Epithelial cell of proximal tubule (primary cell): Measurements from ENCODE around the gene MYO18B. TPM values are rescaled to one million over a fixed set of nuclear protein-coding genes. Genes with fewer than 3 reads are reported as not detected.

Source experiments
- DNase-seq: peaks from one replicate; pipeline ENCODE4 v3.0.0-alpha.2; 2011; ENCODE audit warnings: low read depth
- H3K4me3 ChIP-seq: 2 replicates; pipeline ENCODE4 v1.5.1; 2011; ENCODE audit warnings: low read depth, mild to moderate bottlenecking, low read length
- total RNA-seq: library from RNA; depleted of rRNA; stranded (reverse); fragments of >200 nt; gene quantifications from 2 replicates; pipeline ENCODE4 v1.2.3, GENCODE V29; 2015
- TF ChIP-seq, protein P1 (sequence below): conservative IDR thresholded peaks from 2 replicates; pipeline ENCODE4 v1.5.1; 2012; ENCODE audit warnings: low read depth, mild to moderate bottlenecking, low read length

Gene MYO18B
- total RNA-seq, 1 donor from 2014 or later = not detected

DNA sequence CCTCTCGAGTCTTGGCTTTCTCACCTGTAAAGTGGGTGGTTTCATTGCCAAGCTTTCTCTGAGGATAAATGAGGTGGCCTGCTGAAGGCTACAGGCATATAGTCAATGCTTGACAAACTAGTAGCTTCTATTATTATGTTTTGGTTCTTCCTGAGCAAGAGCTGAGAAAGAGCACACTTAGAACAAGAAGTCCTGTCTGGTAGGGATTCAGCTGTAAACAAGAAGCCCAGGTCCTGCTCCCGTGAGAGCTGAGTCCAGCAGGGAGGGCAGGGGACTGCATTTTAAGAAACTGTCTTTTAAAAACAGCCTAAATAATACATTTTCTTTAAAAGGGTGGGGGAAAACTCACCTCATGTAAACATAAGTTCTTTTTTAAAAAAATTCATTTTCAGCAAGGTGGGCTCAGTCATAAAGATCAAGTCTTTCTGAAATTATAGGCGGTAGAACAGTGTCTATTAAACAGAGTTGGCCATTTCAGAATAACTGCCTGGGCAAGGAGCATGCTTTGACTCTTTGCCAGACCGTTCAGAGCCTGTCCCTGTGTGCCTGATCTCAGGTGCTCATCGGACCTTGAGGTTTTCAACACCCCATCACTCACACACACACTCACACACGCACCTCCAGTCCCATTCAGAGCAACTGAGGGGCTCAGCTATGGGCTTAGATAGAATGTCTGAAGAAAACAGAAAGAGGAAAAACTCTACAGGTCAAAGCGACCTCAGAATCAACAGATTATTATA lies 29.2 kb upstream of the MYO18B start:
- no peak for DNase-seq
- TF ChIP-seq, protein P1, sequence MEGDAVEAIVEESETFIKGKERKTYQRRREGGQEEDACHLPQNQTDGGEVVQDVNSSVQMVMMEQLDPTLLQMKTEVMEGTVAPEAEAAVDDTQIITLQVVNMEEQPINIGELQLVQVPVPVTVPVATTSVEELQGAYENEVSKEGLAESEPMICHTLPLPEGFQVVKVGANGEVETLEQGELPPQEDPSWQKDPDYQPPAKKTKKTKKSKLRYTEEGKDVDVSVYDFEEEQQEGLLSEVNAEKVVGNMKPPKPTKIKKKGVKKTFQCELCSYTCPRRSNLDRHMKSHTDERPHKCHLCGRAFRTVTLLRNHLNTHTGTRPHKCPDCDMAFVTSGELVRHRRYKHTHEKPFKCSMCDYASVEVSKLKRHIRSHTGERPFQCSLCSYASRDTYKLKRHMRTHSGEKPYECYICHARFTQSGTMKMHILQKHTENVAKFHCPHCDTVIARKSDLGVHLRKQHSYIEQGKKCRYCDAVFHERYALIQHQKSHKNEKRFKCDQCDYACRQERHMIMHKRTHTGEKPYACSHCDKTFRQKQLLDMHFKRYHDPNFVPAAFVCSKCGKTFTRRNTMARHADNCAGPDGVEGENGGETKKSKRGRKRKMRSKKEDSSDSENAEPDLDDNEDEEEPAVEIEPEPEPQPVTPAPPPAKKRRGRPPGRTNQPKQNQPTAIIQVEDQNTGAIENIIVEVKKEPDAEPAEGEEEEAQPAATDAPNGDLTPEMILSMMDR = no peak
- H3K4me3 ChIP-seq = no peak overlapping the region

DNA sequence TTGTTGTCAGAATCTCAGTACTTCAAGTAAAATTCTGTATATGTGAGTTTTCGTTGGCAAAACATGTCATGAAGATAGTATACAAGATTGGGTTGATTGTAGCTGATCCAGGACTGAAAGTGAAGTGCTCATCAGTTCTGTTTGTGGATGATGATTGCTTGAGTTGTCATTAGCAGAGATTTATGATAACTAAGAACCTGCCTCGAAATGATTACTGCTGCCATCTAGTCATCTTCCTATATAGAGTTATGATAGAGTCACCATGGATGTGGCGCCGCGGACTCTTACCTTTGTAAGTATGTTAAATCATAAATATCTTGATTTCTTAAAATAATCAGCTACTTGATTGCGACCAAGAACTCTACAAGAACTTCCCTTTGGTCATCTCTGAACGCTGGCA lies 27.9 kb upstream of the MYO18B start:
- no peak overlapping the region for H3K4me3 ChIP-seq
- TF ChIP-seq, protein P1 = no peak
- DNase-seq = no peak

DNA sequence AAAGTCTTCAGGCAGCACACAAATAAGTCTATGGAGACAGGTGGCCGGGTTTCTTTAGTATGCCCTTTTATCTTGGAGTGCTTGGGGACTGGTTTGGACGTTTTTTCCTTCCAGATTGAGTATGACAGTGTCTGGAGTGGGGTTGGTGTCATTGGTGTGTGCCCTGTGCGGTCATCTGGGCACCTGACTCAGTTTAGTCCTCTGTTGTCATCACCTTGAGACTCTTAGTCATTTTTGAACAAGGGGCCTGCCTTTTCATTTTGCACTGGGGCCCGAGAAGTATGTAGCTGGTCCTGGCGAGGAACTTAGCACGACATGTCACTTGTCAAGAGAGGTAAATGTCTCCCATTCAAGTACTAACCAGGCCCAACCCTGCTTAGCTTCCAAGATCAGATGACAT lies 27.2 kb upstream of the MYO18B start:
- no peak for DNase-seq
- no peak overlapping the region for H3K4me3 ChIP-seq
- TF ChIP-seq, protein P1 = no peak

DNA sequence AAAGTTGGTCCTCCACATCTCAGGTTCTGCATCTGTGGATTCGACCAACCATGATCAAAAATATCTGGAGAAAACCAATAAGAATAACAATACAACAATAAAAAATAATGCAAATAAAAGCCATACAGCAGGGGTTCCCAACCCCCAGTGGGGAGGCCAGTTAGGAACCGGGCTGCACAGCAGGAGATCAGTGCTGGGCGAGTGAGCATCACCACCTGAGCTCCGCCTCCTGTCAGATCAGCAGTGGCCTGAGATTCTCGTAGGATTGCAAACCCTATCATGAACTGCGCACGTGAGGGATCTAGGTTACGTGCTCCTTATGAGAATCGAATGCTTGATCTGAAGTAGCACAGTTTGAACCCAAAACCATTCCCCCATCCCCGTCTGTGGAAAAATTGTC lies 25.4 kb upstream of the MYO18B start:
- no peak overlapping the region for H3K4me3 ChIP-seq
- TF ChIP-seq, protein P1 = no peak
- DNase-seq = no peak

DNA sequence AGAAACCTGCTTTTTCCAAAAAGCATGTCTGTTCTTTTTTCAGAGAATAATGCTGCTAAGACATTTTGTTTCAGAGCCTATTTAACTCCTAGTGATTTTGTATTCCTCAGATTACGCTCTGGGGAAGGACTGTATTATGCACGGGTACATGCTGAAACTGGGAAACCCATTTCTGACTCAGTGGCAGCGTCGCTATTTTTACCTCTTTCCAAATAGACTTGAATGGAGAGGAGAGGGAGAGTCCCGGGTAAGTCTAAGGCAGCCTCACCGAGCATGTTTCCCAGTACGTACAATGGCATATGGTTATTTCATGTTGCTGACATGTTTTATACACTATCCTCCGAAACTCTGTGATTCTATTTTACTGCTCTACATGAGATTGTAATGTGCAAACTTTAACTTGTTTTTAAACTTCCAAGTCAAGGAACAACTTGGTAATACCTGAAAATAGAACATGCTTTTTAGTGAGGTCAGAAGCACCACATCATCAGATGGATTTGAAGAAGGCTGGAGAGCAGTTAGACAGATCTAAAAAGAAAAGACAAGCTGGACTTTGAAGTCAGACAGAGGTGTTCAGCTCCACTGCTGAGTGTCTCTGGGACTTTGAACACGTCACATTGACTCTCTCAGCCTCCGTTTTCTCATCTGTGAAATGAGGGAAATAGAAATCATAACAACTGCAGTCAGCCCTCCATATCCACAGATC lies 23.7 kb upstream of the MYO18B start:
- DNase-seq = no peak
- TF ChIP-seq, protein P1 = no peak
- H3K4me3 ChIP-seq = no peak overlapping the region

DNA sequence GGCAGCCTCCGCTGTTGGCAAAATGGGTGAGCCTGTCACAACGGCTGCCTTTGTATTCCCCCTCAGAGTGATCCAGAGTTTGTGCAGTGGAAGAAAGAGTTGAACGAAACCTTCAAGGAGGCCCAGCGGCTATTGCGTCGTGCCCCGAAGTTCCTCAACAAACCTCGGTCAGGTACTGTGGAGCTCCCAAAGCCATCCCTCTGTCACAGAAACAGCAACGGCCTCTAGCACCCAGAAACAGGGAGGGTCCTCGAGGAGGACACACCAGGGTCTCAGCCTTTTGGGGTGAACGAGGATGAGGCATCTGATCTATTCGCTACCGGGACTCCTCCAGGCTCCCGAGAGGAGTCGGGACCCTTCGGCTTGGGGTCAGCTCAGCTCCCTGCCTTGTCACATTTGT lies 19.8 kb upstream of the MYO18B start:
- TF ChIP-seq, protein P1 = no peak
- H3K4me3 ChIP-seq = no peak overlapping the region
- no peak for DNase-seq
